Measurements from ENCODE around the gene RYR2. TPM values are rescaled to one million over a fixed set of nuclear protein-coding genes. Genes with fewer than 3 reads are reported as not detected.

The RYR2 gene
- total and polyA plus RNA-seq, 2 donors (not counting 1 experiment from before 2014, with no cell fraction given): not detected

GRCh38 chr1:237695878-237696277 is 653.9 kb downstream of the RYR2 start:
- Histone ChIP-seq H3K36me3 (replicated peaks in 1 of 2; ENCODE audit: control extremely low read depth in 1 of 2, control insufficient read depth in 1 of 2, extremely low read depth in 1 of 2, insufficient read depth in 2 of 2, low read length in 1 of 2) (no peaks in the 10 kb centered on the region), H4K20me1 (ENCODE audit: control insufficient read depth, insufficient read depth, low read length, poor library complexity, severe bottlenecking) (no peaks in the 10 kb centered on the region), H3K9me3 (ENCODE audit: control extremely low read depth in 1 of 3, control insufficient read depth in 2 of 3, insufficient read depth in 1 of 3, low read length in 2 of 3) (no peaks in the 10 kb centered on the region), H3K27ac (ENCODE audit: low read length in 2 of 2) (no peak overlapping the region), H3K9ac (ENCODE audit: low read length) (no peak overlapping the region), H2AFZ (ENCODE audit: insufficient read depth, low read depth, low read length, poor library complexity, severe bottlenecking) (no peak overlapping the region), H3K4me3 (ENCODE audit: control extremely low read depth in 1 of 5, extremely low read depth in 1 of 5, insufficient read depth in 1 of 5, low read depth in 2 of 5, low read length in 4 of 5) (no peak overlapping the region), H3K4me2 (replicated peaks; ENCODE audit: low read depth, low read length, poor library complexity, severe bottlenecking) (no peak overlapping the region), H3K79me2 (ENCODE audit: control insufficient read depth, insufficient read depth, low read length) (no peaks in the 10 kb centered on the region), H3K4me1 (ENCODE audit: control insufficient read depth in 2 of 2, insufficient read depth in 2 of 2, low read length in 2 of 2) (no peaks in the 10 kb centered on the region), H3K27me3 (replicated peaks in 1 of 4; ENCODE audit: control extremely low read depth in 1 of 4, control insufficient read depth in 3 of 4, insufficient read depth in 4 of 4, low read length in 3 of 4) (no peaks in the 10 kb centered on the region)
- ATAC-seq (ENCODE audit: low read depth) (no peak), DNase-seq (no peak)
- Mint-ChIP-seq H3K27ac (no peak overlapping the region), H3K9me3 (ENCODE audit: insufficient read depth) (no peaks in the 10 kb centered on the region), H3K27me3 (no peaks in the 10 kb centered on the region), H3K4me3 (no peak overlapping the region), H3K4me1 (no peaks in the 10 kb centered on the region)
- POLR2A ChIA-PET: no interaction called here
- TF ChIP-seq CTCF (IDR thresholded peaks at IDR 0.05) (no peak), EZH2 (IDR thresholded peaks at IDR 0.05; ENCODE audit: borderline replicate concordance, insufficient read depth, low read depth, low read length, poor library complexity, severe bottlenecking) (no peak)
- intact Hi-C loops (cut with micrococcal nuclease): no loop called here
- CTCF ChIA-PET: no interaction called here

GRCh38 chr1:237700181-237700580 is 658.2 kb downstream of the RYR2 start:
- Histone ChIP-seq H3K27ac (ENCODE audit: low read length in 2 of 2) (no peak overlapping the region), H3K4me2 (replicated peaks; ENCODE audit: low read depth, low read length, poor library complexity, severe bottlenecking) (no peak overlapping the region), H3K4me3 (ENCODE audit: control extremely low read depth in 1 of 5, extremely low read depth in 1 of 5, insufficient read depth in 1 of 5, low read depth in 2 of 5, low read length in 4 of 5) (no peak overlapping the region), H3K36me3 (replicated peaks in 1 of 2; ENCODE audit: control extremely low read depth in 1 of 2, control insufficient read depth in 1 of 2, extremely low read depth in 1 of 2, insufficient read depth in 2 of 2, low read length in 1 of 2) (no peaks in the 10 kb centered on the region), H3K27me3 (replicated peaks in 1 of 4; ENCODE audit: control extremely low read depth in 1 of 4, control insufficient read depth in 3 of 4, insufficient read depth in 4 of 4, low read length in 3 of 4) (no peaks in the 10 kb centered on the region), H3K4me1 (ENCODE audit: control insufficient read depth in 2 of 2, insufficient read depth in 2 of 2, low read length in 2 of 2) (no peaks in the 10 kb centered on the region), H3K9ac (ENCODE audit: low read length) (no peak overlapping the region), H3K79me2 (ENCODE audit: control insufficient read depth, insufficient read depth, low read length) (no peaks in the 10 kb centered on the region), H2AFZ (ENCODE audit: insufficient read depth, low read depth, low read length, poor library complexity, severe bottlenecking) (no peak overlapping the region), H3K9me3 (ENCODE audit: control extremely low read depth in 1 of 3, control insufficient read depth in 2 of 3, insufficient read depth in 1 of 3, low read length in 2 of 3) (no peaks in the 10 kb centered on the region), H4K20me1 (ENCODE audit: control insufficient read depth, insufficient read depth, low read length, poor library complexity, severe bottlenecking) (no peaks in the 10 kb centered on the region)
- POLR2A ChIA-PET: no interaction called here
- H3K9me3 Mint-ChIP-seq (ENCODE audit: insufficient read depth): no peaks in the 10 kb centered on the region
- no peaks in the 10 kb centered on the region for H3K27me3 Mint-ChIP-seq
- H3K27ac Mint-ChIP-seq: no peak overlapping the region
- CTCF ChIA-PET: interaction anchor here (0.6 kb wide), 1 partner anchor 64 kb away, joined by 3 read pairs; no protein-coding TSS in a partner anchor
- intact Hi-C loops (cut with micrococcal nuclease): no loop called here
- ATAC-seq (ENCODE audit: low read depth) (no peak), DNase-seq (no peak)
- no peak for TF ChIP-seq EZH2 (IDR thresholded peaks at IDR 0.05; ENCODE audit: borderline replicate concordance, insufficient read depth, low read depth, low read length, poor library complexity, severe bottlenecking)
- TF ChIP-seq CTCF (IDR thresholded peaks at IDR 0.05): no peak
- H3K4me1 Mint-ChIP-seq: no peaks in the 10 kb centered on the region
- 100% methylated on average over 2 of the region's 5 CpGs for WGBS (ENCODE audit: insufficient coverage)
- H3K4me3 Mint-ChIP-seq: no peak overlapping the region
